HL-60 (cell line): ENCODE results near the gene ARL6IP5.

ENCODE experiments used
- DNase-seq, 2 experiments: peaks; one replicate each; pipeline ENCODE4 v3.0.0-alpha.2; 2010 to 2020; ENCODE audit warnings: low read depth in 1 of 2, low spot score in 1 of 2
- H3K27ac ChIP-seq: fragments of 250-450 bp; sonication (Bioruptor Pico); replicated peaks from 2 replicates; pipeline ENCODE4 v1.5.1; 2020; ENCODE audit warnings: mild to moderate bottlenecking, moderate library complexity
- H3K27me3 ChIP-seq: fragments of 250-450 bp; sonication (Bioruptor Pico); 2 replicates; pipeline ENCODE4 v1.5.1; 2021; ENCODE audit warnings: mild to moderate bottlenecking, moderate library complexity; ENCODE audit not compliant: insufficient read depth, poor library complexity, severe bottlenecking
- H3K4me3 ChIP-seq: replicated peaks from 2 replicates; pipeline ENCODE4 v1.5.1; 2011; ENCODE audit warnings: mild to moderate bottlenecking, control low read depth, low read length; ENCODE audit not compliant: insufficient read depth
- CTCF ChIP-seq: IDR thresholded peaks from one replicate; pipeline ENCODE4 v1.5.1; 2011; ENCODE audit warnings: low read length, control low read depth, inconsistent platforms; ENCODE audit not compliant: insufficient read depth
- GABPA ChIP-seq: IDR thresholded peaks from 2 replicates; pipeline ENCODE4 v1.6.1; 2012; ENCODE audit warnings: low read depth
- POLR2AphosphoS5 ChIP-seq: IDR thresholded peaks from 2 replicates; pipeline ENCODE4 v1.6.1; 2012; ENCODE audit warnings: low read depth
- REST ChIP-seq: IDR thresholded peaks from 2 replicates; pipeline ENCODE4 v1.6.1; 2012; ENCODE audit warnings: low read depth; ENCODE audit not compliant: insufficient replicate concordance
- SPI1 ChIP-seq: IDR thresholded peaks from 2 replicates; pipeline ENCODE4 v1.6.1; 2012; ENCODE audit warnings: low read depth, mild to moderate bottlenecking, borderline replicate concordance

ARL6IP5 gene

GRCh38 chr3:69116162-69116561 is 31.4 kb downstream of the ARL6IP5 start:
- Histone ChIP-seq H3K4me3 (no peak overlapping the region), H3K27ac (no peak overlapping the region)
- no peak for TF ChIP-seq SPI1
- TF ChIP-seq REST: no peak
- TF ChIP-seq CTCF: no peak
- no peak for TF ChIP-seq POLR2AphosphoS5
- TF ChIP-seq GABPA: no peak

GRCh38 chr3:69116897-69117296 is 32.2 kb downstream of the ARL6IP5 start:
- H3K27me3 ChIP-seq: no peaks in the 10 kb centered on the region

More at GRCh38 chr3:69116162-69116561, 31.4 kb downstream of the ARL6IP5 start:
- no peak for DNase-seq
- H3K27me3 ChIP-seq: no peaks in the 10 kb centered on the region

GRCh38 chr3:69118555-69118954 is 33.8 kb downstream of the ARL6IP5 start:
- no peak for TF ChIP-seq GABPA
- TF ChIP-seq REST: no peak
- TF ChIP-seq CTCF: no peak
- TF ChIP-seq POLR2AphosphoS5: no peak
- TF ChIP-seq SPI1: no peak
- no peak for DNase-seq
- no peak overlapping the region for H3K4me3 ChIP-seq

More at GRCh38 chr3:69116897-69117296, 32.2 kb downstream of the ARL6IP5 start:
- DNase-seq: no peak
- Histone ChIP-seq H3K4me3 (no peak overlapping the region), H3K27ac (no peak overlapping the region)
- TF ChIP-seq REST: no peak
- no peak for TF ChIP-seq POLR2AphosphoS5
- TF ChIP-seq GABPA: no peak
- no peak for TF ChIP-seq SPI1
- TF ChIP-seq CTCF: no peak

More at GRCh38 chr3:69118555-69118954, 33.8 kb downstream of the ARL6IP5 start:
- H3K27ac ChIP-seq: no peak overlapping the region
- no peaks in the 10 kb centered on the region for H3K27me3 ChIP-seq
